ENCODE measurements around the gene SP9.

- TF ChIP-seq POLR2AphosphoS5 (IDR thresholded peaks at IDR 0.05; ENCODE audit: low read length) (no peak), SMAD1 (IDR thresholded peaks at IDR 0.05; ENCODE audit: low read depth, partially characterized antibody) (no peak), FOS (IDR thresholded peaks at IDR 0.05; ENCODE audit: borderline replicate concordance, extremely low read depth, insufficient read length) (no peak), PBX3 (IDR thresholded peaks at IDR 0.05; ENCODE audit: insufficient replicate concordance, low read depth, low read length) (no peak)
These were observed 28.2 kb downstream of the SP9 start for GRCh38 chr2:174362949-174363348.

All from GM12878 (cell line).